GM23248 (cell line): ENCODE measurements around the gene RAC2. TPM values are rescaled to one million over a fixed set of nuclear protein-coding genes. Genes with fewer than 3 reads are reported as not detected.
A peak's percentile ranks its signal among the peaks of the same experiment; 100 is the strongest.

Experiments used
- DNase-seq: peaks from one replicate; pipeline ENCODE4 v3.0.0-alpha.2; 2015
- H2AFZ ChIP-seq: fragments of 200-600 bp; sonication (generic); 2 replicates; pipeline ENCODE4 v1.6.1; 2016; ENCODE audit warnings: antibody characterized with exemption
- H3F3A ChIP-seq: fragments of 200-600 bp; sonication (generic); 2 replicates; pipeline ENCODE4 v1.6.1; 2016; ENCODE audit warnings: mild to moderate bottlenecking, antibody characterized with exemption, mixed run types; ENCODE audit not compliant: insufficient read depth
- H3K27ac ChIP-seq: fragments of 200-600 bp; sonication (generic); 2 replicates; pipeline ENCODE4 v1.5.1; 2016; ENCODE audit warnings: mild to moderate bottlenecking
- H3K27me3 ChIP-seq: fragments of 200-600 bp; sonication (generic); replicated peaks from 2 replicates; pipeline ENCODE4 v1.6.1; 2016; ENCODE audit warnings: mild to moderate bottlenecking; ENCODE audit not compliant: insufficient read depth
- H3K36me3 ChIP-seq: fragments of 200-600 bp; sonication (generic); 2 replicates; pipeline ENCODE4 v1.6.1; 2016; ENCODE audit warnings: low read depth, mild to moderate bottlenecking
- H3K4me1 ChIP-seq: fragments of 200-600 bp; sonication (generic); 2 replicates; pipeline ENCODE4 v1.6.1; 2016; ENCODE audit warnings: mild to moderate bottlenecking; ENCODE audit not compliant: insufficient read depth
- H3K4me2 ChIP-seq: fragments of 200-600 bp; sonication (generic); one replicate; pipeline ENCODE4 v1.6.1; 2016; ENCODE audit warnings: mild to moderate bottlenecking; ENCODE audit not compliant: unreplicated experiment
- H3K4me3 ChIP-seq: fragments of 200-600 bp; sonication (generic); 2 replicates; pipeline ENCODE4 v1.5.1; 2016; ENCODE audit warnings: mild to moderate bottlenecking
- H3K79me2 ChIP-seq: fragments of 200-600 bp; sonication (generic); 2 replicates; pipeline ENCODE4 v1.6.1; 2016; ENCODE audit warnings: mild to moderate bottlenecking; ENCODE audit not compliant: insufficient read depth
- H3K9ac ChIP-seq: fragments of 200-600 bp; sonication (generic); 2 replicates; pipeline ENCODE4 v1.6.1; 2016; ENCODE audit warnings: mild to moderate bottlenecking
- H3K9me2 ChIP-seq: fragments of 200-600 bp; sonication (generic); 2 replicates; pipeline ENCODE4 v1.6.1; 2016; ENCODE audit warnings: mixed run types, mild to moderate bottlenecking, moderate library complexity; ENCODE audit not compliant: insufficient read depth
- H3K9me3 ChIP-seq: fragments of 200-600 bp; sonication (generic); one replicate; pipeline ENCODE4 v1.6.1; 2017; ENCODE audit warnings: low read depth
- H4K20me1 ChIP-seq: fragments of 200-600 bp; sonication (generic); 2 replicates; pipeline ENCODE4 v1.6.0; 2016; ENCODE audit not compliant: insufficient read depth
- EZH2 ChIP-seq: fragments of 200-600 bp; sonication (generic); IDR thresholded peaks from 2 replicates; pipeline ENCODE4 v1.6.1; 2018; ENCODE audit warnings: antibody characterized with exemption, mild to moderate bottlenecking; ENCODE audit not compliant: insufficient read depth, poor library complexity, severe bottlenecking
- EZH2phosphoT487 ChIP-seq: fragments of 200-600 bp; sonication (generic); IDR thresholded peaks from 2 replicates; pipeline ENCODE4 v1.6.1; 2018; ENCODE audit warnings: antibody characterized with exemption, moderate library complexity, mild to moderate bottlenecking, low read depth; ENCODE audit not compliant: insufficient read depth
- WGBS, 2 experiments: methylation state at CpG; one replicate each; pipeline ENCODE4 v1.1.6; 2015 to 2017; ENCODE audit warnings: low lambda C conversion rate in 2 of 2, low coverage in 1 of 2; ENCODE audit errors: missing lambda C conversion rate in 2 of 2; 5-methylcytosine and 5-hydroxymethylcytosine counted together
- in situ Hi-C: fragments of 300-500 bp; cut with MboI; formaldehyde crosslinking; loops from 2 replicates; pipeline ENCODE4 v1.15.0; 2020
- polyA plus RNA-seq: library from polyadenylated mRNA; unstranded; fragments of >200 nt; fragmentation: Nextera tagmentation; extraction: Ambion mirVana; gene quantifications from 2 replicates; pipeline ENCODE4 v1.2.1, GENCODE V29; 2016
- total RNA-seq: library from RNA; depleted of rRNA; stranded (reverse); fragments of >200 nt; shearing (Covaris generic); gene quantifications from 2 replicates; pipeline ENCODE4 v1.2.3, GENCODE V29; 2014

The RAC2 gene
- total and polyA plus RNA-seq, 2 experiments from 2014 or later: 34.9 to 35.1 TPM

- 92 to 93% methylated on average over 3 of the region's 3 CpGs for WGBS, 2 experiments
- in situ Hi-C loops: no loop called here
- Histone ChIP-seq H3K36me3 (no peaks in the 10 kb centered on the region), H3K4me1 (peaks cover 34% of the 10 kb centered on the region), H3K27me3 (no peaks in the 10 kb centered on the region), H3F3A (peaks cover 16% of the 10 kb centered on the region), H3K9me2 (no peaks in the 10 kb centered on the region), H3K9ac (no peak overlapping the region), H3K79me2 (no peaks in the 10 kb centered on the region), H3K9me3 (no peaks in the 10 kb centered on the region), H3K4me3 (no peak overlapping the region), H3K27ac (no peak overlapping the region), H4K20me1 (no peaks in the 10 kb centered on the region; the same call in 1 of the 2 replicates), H3K4me2 (no peak overlapping the region), H2AFZ (no peak overlapping the region)
- TF ChIP-seq EZH2phosphoT487 (no peak), EZH2 (no peak)
- no peak for DNase-seq
These were observed 49.3 kb downstream of the RAC2 start for GRCh38 chr22:37194750-37195149.

DNA sequence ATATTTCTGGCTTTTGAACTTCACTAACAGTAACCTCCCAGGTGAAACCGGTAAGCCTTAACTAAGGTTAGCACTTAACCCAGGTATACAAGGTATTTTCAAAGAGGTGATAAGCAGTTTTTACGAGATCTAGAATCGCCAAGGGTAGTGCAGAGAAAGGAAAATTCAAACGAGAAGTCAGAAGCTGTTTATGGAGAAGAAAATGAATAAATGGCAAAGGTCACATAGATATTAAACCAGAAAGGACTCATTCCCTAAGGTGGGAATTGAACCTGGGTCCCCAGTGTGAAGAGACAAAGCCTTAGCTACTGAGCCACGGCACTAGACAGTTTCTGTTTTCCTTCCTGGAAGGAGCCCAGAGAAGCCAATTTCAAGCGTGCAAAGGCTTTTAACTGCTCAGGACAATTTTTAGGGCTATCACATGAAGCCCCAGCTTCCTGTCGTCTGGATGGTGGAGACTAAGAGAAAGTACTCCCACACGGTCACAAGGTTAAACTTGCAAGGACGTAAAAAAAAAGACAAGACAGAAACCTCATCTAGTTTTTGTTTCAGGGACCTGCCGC lies 50.4 kb downstream of the RAC2 start:
- in situ Hi-C loops: no loop called here
- Histone ChIP-seq H3K9me3 (no peaks in the 10 kb centered on the region), H3K27me3 (no peaks in the 10 kb centered on the region), H4K20me1 (no peaks in the 10 kb centered on the region; the same call in 1 of the 2 replicates), H3K79me2 (no peaks in the 10 kb centered on the region), H3K9ac (no peak overlapping the region), H3K9me2 (no peaks in the 10 kb centered on the region), H3K4me2 (no peak overlapping the region), H3K36me3 (no peaks in the 10 kb centered on the region), H2AFZ (no peak overlapping the region), H3K27ac (no peak overlapping the region), H3K4me3 (no peak overlapping the region), H3F3A (peaks cover 26% of the 10 kb centered on the region), H3K4me1 (peaks cover 42% of the 10 kb centered on the region)
- no peak for DNase-seq
- TF ChIP-seq EZH2 (no peak), EZH2phosphoT487 (no peak)
- WGBS, 2 experiments: 78 to 79% methylated on average over 10 of the region's 10 CpGs

- no peaks in the 10 kb centered on the region for H3K9me2 ChIP-seq
- no peak overlapping the region for H3K9ac ChIP-seq
- H3K4me1 ChIP-seq: peaks cover 45% of the 10 kb centered on the region
- 92 to 100% methylated on average over 1 of the region's 1 CpG for WGBS, 2 experiments
- no peaks in the 10 kb centered on the region for H3K27me3 ChIP-seq
- no peaks in the 10 kb centered on the region for H3K9me3 ChIP-seq
- no peaks in the 10 kb centered on the region for H3K79me2 ChIP-seq
- H3K4me3 ChIP-seq: no peak overlapping the region
- no peaks in the 10 kb centered on the region; the same call in 1 of the 2 replicates for H4K20me1 ChIP-seq
- in situ Hi-C loops: no loop called here
- H3K4me2 ChIP-seq: no peak overlapping the region
- no peak overlapping the region for H3K27ac ChIP-seq
- no peak for TF ChIP-seq EZH2
- no peak for TF ChIP-seq EZH2phosphoT487
- H2AFZ ChIP-seq: no peak overlapping the region
- peaks cover 31% of the 10 kb centered on the region for H3F3A ChIP-seq
- DNase-seq: no peak
- H3K36me3 ChIP-seq: no peaks in the 10 kb centered on the region
These were observed 51.3 kb downstream of the RAC2 start for GRCh38 chr22:37192741-37193140.

DNA sequence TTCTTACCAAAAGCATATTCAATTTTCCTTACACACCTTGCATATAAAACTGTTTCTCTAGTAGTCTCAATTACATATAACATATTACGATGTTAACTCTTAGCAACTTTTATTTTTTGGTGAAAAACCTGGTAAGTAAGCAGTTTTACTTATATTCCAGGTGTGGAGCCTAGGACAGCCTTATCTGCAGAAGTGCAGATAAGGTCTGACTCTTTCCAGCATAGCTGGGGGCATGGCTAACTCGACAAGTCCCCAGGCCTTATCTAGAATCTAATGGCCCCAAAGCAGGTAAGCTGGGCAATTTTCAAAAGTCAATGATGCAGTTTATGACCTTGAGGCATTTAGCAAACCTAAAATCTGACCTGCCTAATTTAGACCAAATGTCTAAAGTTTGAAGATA lies 51.9 kb downstream of the RAC2 start:
- H3K27me3 ChIP-seq: no peaks in the 10 kb centered on the region
- H3K9ac ChIP-seq: no peak overlapping the region
- H3K9me2 ChIP-seq: no peaks in the 10 kb centered on the region
- no peak overlapping the region for H3K4me3 ChIP-seq
- in situ Hi-C loops: no loop called here
- TF ChIP-seq EZH2: no peak
- TF ChIP-seq EZH2phosphoT487: no peak
- H2AFZ ChIP-seq: no peak overlapping the region
- no peaks in the 10 kb centered on the region; the same call in 1 of the 2 replicates for H4K20me1 ChIP-seq
- H3K4me2 ChIP-seq: no peak overlapping the region
- H3K4me1 ChIP-seq: peaks cover 45% of the 10 kb centered on the region
- no peaks in the 10 kb centered on the region for H3K79me2 ChIP-seq
- peaks cover 33% of the 10 kb centered on the region for H3F3A ChIP-seq
- H3K9me3 ChIP-seq: no peaks in the 10 kb centered on the region
- H3K27ac ChIP-seq: no peak overlapping the region
- 84 to 89% methylated on average over 2 of the region's 2 CpGs for WGBS, 2 experiments
- H3K36me3 ChIP-seq: no peaks in the 10 kb centered on the region
- no peak for DNase-seq

- H3K36me3 ChIP-seq: no peaks in the 10 kb centered on the region
- peaks cover 30% of the 10 kb centered on the region for H3F3A ChIP-seq
- H3K79me2 ChIP-seq: no peaks in the 10 kb centered on the region
- peaks cover 38% of the 10 kb centered on the region for H3K4me1 ChIP-seq
- H3K4me2 ChIP-seq: no peak overlapping the region
- WGBS, 2 experiments: 58 to 60% methylated on average over 4 of the region's 4 CpGs
- no peaks in the 10 kb centered on the region for H3K27me3 ChIP-seq
- in situ Hi-C loops: no loop called here
- H3K9ac ChIP-seq: no peak overlapping the region
- H2AFZ ChIP-seq: no peak overlapping the region
- H3K27ac ChIP-seq: peak overlapping the region; percentile 72; the same call in 1 of the 2 replicates
- H3K9me3 ChIP-seq: no peaks in the 10 kb centered on the region
- no peaks in the 10 kb centered on the region for H4K20me1 ChIP-seq
- TF ChIP-seq EZH2 (no peak), EZH2phosphoT487 (no peak)
- no peak for DNase-seq
- H3K4me3 ChIP-seq: no peak overlapping the region
- no peaks in the 10 kb centered on the region for H3K9me2 ChIP-seq
These were observed 53.7 kb downstream of the RAC2 start for GRCh38 chr22:37190262-37190780.
